Sigmoid colon (tissue), 4 donors: Measurements from ENCODE around the gene DCAF15.

Experiments
- EP300 ChIP-seq, 4 donors: sonication (generic); formaldehyde crosslinking; IDR thresholded peaks; one replicate each; pipeline ENCODE4 v1.6.1; 2017; ENCODE audit warnings: antibody characterized with exemption in 4 of 4
- TF ChIP-seq, protein P1 (sequence below), 4 experiments: fragments of 450-650 bp in 3 of 4; fragments of 200-600 bp in 1 of 4; IDR thresholded peaks; one replicate each; pipeline ENCODE4 v1.5.1; 2016 to 2019; ENCODE audit warnings: antibody characterized with exemption in 4 of 4, mild to moderate bottlenecking in 3 of 4, moderate library complexity in 2 of 4

DNA sequence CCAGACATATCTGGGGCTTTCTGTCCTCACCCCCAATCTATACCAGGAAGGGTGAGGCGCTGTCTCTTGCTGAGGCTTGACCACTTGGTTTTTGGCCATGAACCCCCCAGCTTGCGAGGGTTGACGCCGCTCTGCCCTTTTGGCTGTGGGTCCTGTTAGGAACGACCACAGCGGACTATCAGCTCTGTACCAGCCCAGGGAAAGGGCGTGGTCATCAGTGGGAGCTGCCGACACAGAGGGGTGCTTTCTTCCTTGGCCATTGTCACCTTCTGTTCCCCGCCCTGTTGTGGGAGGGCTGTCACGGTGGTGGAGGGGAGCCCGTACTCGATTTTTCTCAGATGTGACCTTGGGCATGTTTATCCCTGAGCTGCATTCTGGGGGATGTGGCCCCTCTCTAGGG lies 5.7 kb downstream of the DCAF15 start:
- TF ChIP-seq, protein P1, sequence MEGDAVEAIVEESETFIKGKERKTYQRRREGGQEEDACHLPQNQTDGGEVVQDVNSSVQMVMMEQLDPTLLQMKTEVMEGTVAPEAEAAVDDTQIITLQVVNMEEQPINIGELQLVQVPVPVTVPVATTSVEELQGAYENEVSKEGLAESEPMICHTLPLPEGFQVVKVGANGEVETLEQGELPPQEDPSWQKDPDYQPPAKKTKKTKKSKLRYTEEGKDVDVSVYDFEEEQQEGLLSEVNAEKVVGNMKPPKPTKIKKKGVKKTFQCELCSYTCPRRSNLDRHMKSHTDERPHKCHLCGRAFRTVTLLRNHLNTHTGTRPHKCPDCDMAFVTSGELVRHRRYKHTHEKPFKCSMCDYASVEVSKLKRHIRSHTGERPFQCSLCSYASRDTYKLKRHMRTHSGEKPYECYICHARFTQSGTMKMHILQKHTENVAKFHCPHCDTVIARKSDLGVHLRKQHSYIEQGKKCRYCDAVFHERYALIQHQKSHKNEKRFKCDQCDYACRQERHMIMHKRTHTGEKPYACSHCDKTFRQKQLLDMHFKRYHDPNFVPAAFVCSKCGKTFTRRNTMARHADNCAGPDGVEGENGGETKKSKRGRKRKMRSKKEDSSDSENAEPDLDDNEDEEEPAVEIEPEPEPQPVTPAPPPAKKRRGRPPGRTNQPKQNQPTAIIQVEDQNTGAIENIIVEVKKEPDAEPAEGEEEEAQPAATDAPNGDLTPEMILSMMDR (IDR thresholded peaks at IDR 0.05), result no peak
- no peak for TF ChIP-seq EP300 (IDR thresholded peaks at IDR 0.05)
